HepG2 (cell line): Measurements from ENCODE around the gene CELA2B. TPM values are rescaled to one million over a fixed set of nuclear protein-coding genes. Genes with fewer than 3 reads are reported as not detected.

Experiments used
- CENPT ChIP-seq: sonication (generic); formaldehyde crosslinking; IDR thresholded peaks from 2 replicates; pipeline ENCODE4 v1.8.0; 2022; ENCODE audit warnings: low read depth, mild to moderate bottlenecking, moderate library complexity, missing genetic modification reagents
- CREB3 ChIP-seq: sonication (generic); formaldehyde crosslinking; IDR thresholded peaks from 2 replicates; pipeline ENCODE4 v1.5.0; 2020; ENCODE audit warnings: missing genetic modification reagents
- ELF1 ChIP-seq: sonication (generic); formaldehyde crosslinking; IDR thresholded peaks from 2 replicates; pipeline ENCODE4 v1.4.0; 2020; ENCODE audit warnings: missing genetic modification reagents
- HES4 ChIP-seq: sonication (generic); formaldehyde crosslinking; IDR thresholded peaks from 2 replicates; pipeline ENCODE4 v1.9.0; 2021; ENCODE audit warnings: mild to moderate bottlenecking, missing genetic modification reagents, borderline replicate concordance
- HNRNPH1 ChIP-seq: fragments of 200-400 bp; formaldehyde crosslinking; optimal IDR thresholded peaks from 2 replicates; pipeline ENCODE3; 2017; ENCODE audit warnings: mild to moderate bottlenecking, low read depth, low read length
- HNRNPLL ChIP-seq: fragments of 200-400 bp; formaldehyde crosslinking; IDR thresholded peaks from 2 replicates; pipeline ENCODE4 v1.6.1; 2017; ENCODE audit warnings: mild to moderate bottlenecking, low read depth, low read length; ENCODE audit not compliant: poor library complexity, severe bottlenecking
- LCORL ChIP-seq, 2 experiments: fragments of 450-650 bp in 1 of 2; sonication (generic) in 1 of 2; formaldehyde crosslinking in 1 of 2; IDR thresholded peaks; 2 replicates each; pipeline versions ENCODE4 v1.5.0 to v1.6.1; 2017 to 2020; ENCODE audit warnings: antibody characterized with exemption in 1 of 2, missing genetic modification reagents in 1 of 2
- MAZ ChIP-seq, 2 experiments: sonication (generic) in 1 of 2; formaldehyde crosslinking in 1 of 2; IDR thresholded peaks; 2 replicates each; pipeline versions ENCODE4 v1.5.0 to v1.6.1; 2012 to 2020; ENCODE audit warnings: low read depth in 2 of 2, mild to moderate bottlenecking in 2 of 2, borderline replicate concordance in 1 of 2, improper control_type of control experiment in 1 of 2, low read length in 1 of 2, missing genetic modification reagents in 1 of 2, moderate library complexity in 1 of 2
- NONO ChIP-seq, 2 experiments: fragments of 450-650 bp in 1 of 2; sonication (generic) in 1 of 2; formaldehyde crosslinking in 1 of 2; IDR thresholded peaks in 1 of 2; conservative IDR thresholded peaks in 1 of 2; 2 replicates each; pipeline versions ENCODE4 v1.6.1 to v1.8.0; 2017 to 2022; ENCODE audit warnings: mild to moderate bottlenecking in 1 of 2, missing genetic modification reagents in 1 of 2, moderate library complexity in 1 of 2
- PHF20 ChIP-seq: sonication (generic); formaldehyde crosslinking; IDR thresholded peaks from 2 replicates; pipeline ENCODE4 v1.5.0; 2020; ENCODE audit warnings: mild to moderate bottlenecking, missing genetic modification reagents
- SOX5 ChIP-seq: IDR thresholded peaks from 2 replicates; pipeline ENCODE4 v1.6.1; 2016; ENCODE audit warnings: borderline replicate concordance
- SP5 ChIP-seq: IDR thresholded peaks from 2 replicates; pipeline ENCODE4 v1.6.1; 2016; ENCODE audit warnings: low read depth, borderline replicate concordance
- SYNCRIP ChIP-seq: fragments of 200-400 bp; formaldehyde crosslinking; IDR thresholded peaks from 2 replicates; pipeline ENCODE4 v1.6.1; 2018; ENCODE audit warnings: mild to moderate bottlenecking, low read depth, low read length; ENCODE audit not compliant: insufficient read depth
- TEAD3 ChIP-seq: optimal IDR thresholded peaks from 2 replicates; pipeline ENCODE3; 2016; ENCODE audit warnings: borderline replicate concordance
- ZBTB49 ChIP-seq: sonication (generic); formaldehyde crosslinking; IDR thresholded peaks from 2 replicates; pipeline ENCODE4 v1.4.0; 2020; ENCODE audit warnings: missing genetic modification reagents, borderline replicate concordance
- ZNF253 ChIP-seq: sonication (generic); formaldehyde crosslinking; IDR thresholded peaks from 2 replicates; pipeline ENCODE4 v1.8.0; 2022; ENCODE audit warnings: mild to moderate bottlenecking, missing genetic modification reagents, borderline replicate concordance
- ZNF558 ChIP-seq: sonication (generic); formaldehyde crosslinking; IDR thresholded peaks from 2 replicates; pipeline ENCODE4 v1.9.0; 2022; ENCODE audit warnings: mild to moderate bottlenecking, missing genetic modification reagents, borderline replicate concordance
- ZNF704 ChIP-seq: sonication (generic); formaldehyde crosslinking; IDR thresholded peaks from 2 replicates; pipeline ENCODE4 v1.8.1; 2023; ENCODE audit warnings: mild to moderate bottlenecking, inconsistent platforms, moderate library complexity, missing genetic modification reagents, borderline replicate concordance
- polyA plus RNA-seq, 8 experiments: library from polyadenylated mRNA; depleted of rRNA in 3 of 8; stranded (reverse) in 7 of 8; unstranded in 1 of 8; fragments of >200 nt; fragmentation: Illumina TruSeq in 4 of 8; extraction: Trizol in 4 of 8; gene quantifications; 2 replicates each; pipeline versions ENCODE4 v1.2.1 to v1.2.3, GENCODE V29; 2011 to 2016; ENCODE audit warnings: low read depth in 4 of 8, missing spikeins in 1 of 8, mixed read lengths in 1 of 8; ENCODE audit not compliant: insufficient read depth in 1 of 8
- total RNA-seq, 5 experiments: library from RNA; depleted of rRNA; stranded (reverse); fragments of >200 nt; fragmentation: Illumina TruSeq; extraction: Trizol; gene quantifications; 2 replicates each; pipeline ENCODE4 v1.2.3, GENCODE V29; 2016; ENCODE audit warnings: low read depth in 1 of 5
- TF ChIP-seq, protein P1 (sequence below): sonication (generic); formaldehyde crosslinking; IDR thresholded peaks from 2 replicates; pipeline ENCODE4 v1.4.0; 2020; ENCODE audit warnings: missing genetic modification reagents

CELA2B gene
- total and polyA plus RNA-seq, 2 of the 13 experiments (the other 11 are each of a cell fraction or from before 2014, with no cell fraction given) = not detected

GRCh38 chr1:15524283-15525049 lies 48.6 kb downstream of the CELA2B start (continued):
- no peak for TF ChIP-seq ZNF558 (CRISPR knock-in tag)
- TF ChIP-seq SYNCRIP = no peak
- no peak for TF ChIP-seq PHF20 (CRISPR knock-in tag)
- TF ChIP-seq TEAD3 (CRISPR knock-in tag) = no peak
- TF ChIP-seq LCORL (IDR thresholded peaks at IDR 0.05) = no peak
- TF ChIP-seq LCORL (CRISPR knock-in tag; IDR thresholded peaks at IDR 0.05) = peak; percentile 52; the same call in 1 of the 2 replicates
- no peak for TF ChIP-seq ZNF704 (CRISPR knock-in tag)
- no peak for TF ChIP-seq ZNF253 (CRISPR knock-in tag)
- no peak for TF ChIP-seq ZBTB49 (CRISPR knock-in tag)
- TF ChIP-seq MAZ (IDR thresholded peaks at IDR 0.05; ENCODE audit: borderline replicate concordance, low read depth, low read length) = 0 out of 2 replicates have a peak, but pooled peaks have one; percentile 4
- TF ChIP-seq MAZ (CRISPR knock-in tag; IDR thresholded peaks at IDR 0.05; ENCODE audit: low read depth) = no peak
- no peak for TF ChIP-seq NONO (IDR thresholded peaks at IDR 0.05)
- peak; percentile 50; the same call in 1 of the 2 replicates for TF ChIP-seq NONO (CRISPR knock-in tag; conservative IDR thresholded peaks at IDR 0.05)
- TF ChIP-seq CREB3 = no peak
- TF ChIP-seq CENPT (CRISPR knock-in tag) = no peak
- TF ChIP-seq SP5 = peak; percentile 78
- TF ChIP-seq HNRNPH1 = no peak
- no peak for TF ChIP-seq HES4
- TF ChIP-seq SOX5 (CRISPR knock-in tag) = no peak
- TF ChIP-seq, protein P1, sequence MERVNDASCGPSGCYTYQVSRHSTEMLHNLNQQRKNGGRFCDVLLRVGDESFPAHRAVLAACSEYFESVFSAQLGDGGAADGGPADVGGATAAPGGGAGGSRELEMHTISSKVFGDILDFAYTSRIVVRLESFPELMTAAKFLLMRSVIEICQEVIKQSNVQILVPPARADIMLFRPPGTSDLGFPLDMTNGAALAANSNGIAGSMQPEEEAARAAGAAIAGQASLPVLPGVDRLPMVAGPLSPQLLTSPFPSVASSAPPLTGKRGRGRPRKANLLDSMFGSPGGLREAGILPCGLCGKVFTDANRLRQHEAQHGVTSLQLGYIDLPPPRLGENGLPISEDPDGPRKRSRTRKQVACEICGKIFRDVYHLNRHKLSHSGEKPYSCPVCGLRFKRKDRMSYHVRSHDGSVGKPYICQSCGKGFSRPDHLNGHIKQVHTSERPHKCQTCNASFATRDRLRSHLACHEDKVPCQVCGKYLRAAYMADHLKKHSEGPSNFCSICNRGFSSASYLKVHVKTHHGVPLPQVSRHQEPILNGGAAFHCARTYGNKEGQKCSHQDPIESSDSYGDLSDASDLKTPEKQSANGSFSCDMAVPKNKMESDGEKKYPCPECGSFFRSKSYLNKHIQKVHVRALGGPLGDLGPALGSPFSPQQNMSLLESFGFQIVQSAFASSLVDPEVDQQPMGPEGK = peak; percentile 73
- TF ChIP-seq ELF1 (CRISPR knock-in tag) = no peak
- TF ChIP-seq HNRNPLL = peak; percentile 21
